Cardiac muscle cell (in vitro differentiated cells and primary cell): ENCODE measurements around the gene UCP3. TPM values are rescaled to one million over a fixed set of nuclear protein-coding genes. Genes with fewer than 3 reads are reported as not detected.
A peak's percentile ranks its signal among the peaks of the same experiment; 100 is the strongest.

Experiments
- DNase-seq, 2 donors: peaks; one replicate each; pipeline versions ENCODE4 v3.0.0 to v3.0.0-alpha.2; 2010 to 2017; ENCODE audit warnings: low read depth in 1 of 2, low spot score in 1 of 2
- H3K27ac ChIP-seq: fragments of 200-600 bp; sonication (generic); 2 replicates; pipeline ENCODE4 v1.5.1; 2016
- H3K27me3 ChIP-seq: fragments of 200-600 bp; sonication (generic); 2 replicates; pipeline ENCODE4 v1.6.0; 2016; ENCODE audit warnings: control low read depth
- H3K36me3 ChIP-seq: fragments of 200-600 bp; sonication (generic); 2 replicates; pipeline ENCODE4 v1.5.1; 2016; ENCODE audit warnings: control low read depth
- H3K4me1 ChIP-seq: fragments of 200-600 bp; sonication (generic); 2 replicates; pipeline ENCODE4 v1.8.1; 2017; ENCODE audit warnings: low read depth, mild to moderate bottlenecking, mixed run types
- H3K4me3 ChIP-seq: fragments of 200-600 bp; sonication (generic); 2 replicates; pipeline ENCODE4 v1.5.1; 2016; ENCODE audit warnings: mild to moderate bottlenecking
- H3K9me3 ChIP-seq: fragments of 200-600 bp; sonication (generic); 2 replicates; pipeline ENCODE4 v1.5.1; 2017; ENCODE audit warnings: low read depth, mild to moderate bottlenecking, control low read depth
- polyA plus RNA-seq: library from polyadenylated mRNA; unstranded; fragments of >200 nt; fragmentation: Nextera tagmentation; extraction: Ambion mirVana; gene quantifications from 2 replicates; pipeline ENCODE4 v1.2.1, GENCODE V29; 2016
- total RNA-seq: library from RNA; depleted of rRNA; stranded (reverse); fragments of >200 nt; gene quantifications from 2 replicates; pipeline ENCODE4 v1.2.3, GENCODE V29; 2016
- TF ChIP-seq, protein P1 (sequence below): IDR thresholded peaks from 2 replicates; pipeline ENCODE4 v1.5.1; 2012; ENCODE audit warnings: low read depth, mild to moderate bottlenecking, low read length

UCP3 gene
- total and polyA plus RNA-seq, 2 experiments from 2014 or later: 0.95 to 2.0 TPM

DNA sequence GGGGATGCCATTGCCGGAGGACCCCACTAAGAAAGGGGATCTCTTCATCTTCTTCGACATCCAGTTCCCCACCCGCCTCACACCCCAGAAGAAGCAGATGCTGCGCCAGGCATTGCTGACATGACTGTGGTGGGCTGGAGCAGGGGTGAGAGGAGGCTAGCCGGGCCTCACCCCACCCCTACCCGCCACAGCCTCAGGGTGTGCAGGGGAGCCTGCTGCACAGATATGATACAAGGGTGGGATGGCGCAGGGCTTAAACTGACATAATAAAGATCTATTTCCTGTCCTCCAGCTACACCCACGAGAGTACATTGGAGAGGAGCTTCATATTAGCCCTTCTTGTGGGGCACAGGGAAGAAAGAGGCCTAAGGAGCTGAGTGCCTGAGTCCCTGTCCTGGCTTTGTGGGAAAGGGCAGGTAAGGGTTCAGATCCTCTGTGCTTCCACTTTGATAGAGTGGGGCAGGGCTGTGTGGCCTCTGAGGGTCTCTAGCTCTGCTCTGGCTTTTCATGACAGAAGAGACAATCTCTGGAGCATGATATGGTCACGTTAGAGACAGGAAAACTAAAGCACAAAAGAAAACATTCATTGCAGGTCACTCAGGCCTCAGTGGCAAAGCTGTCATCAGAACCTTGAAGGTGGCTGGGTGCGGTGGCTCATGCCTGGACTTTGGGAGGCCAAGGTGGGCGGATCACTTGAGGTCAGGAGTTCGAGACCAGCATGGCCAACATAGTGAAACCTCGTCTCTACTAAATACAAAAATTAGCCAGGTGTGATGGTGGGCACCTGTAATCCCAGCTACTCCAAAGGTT, 38.7 kb downstream of the UCP3 start:
- no peak for DNase-seq
- no peaks in the 10 kb centered on the region for H3K27me3 ChIP-seq
- no peak overlapping the region for H3K4me3 ChIP-seq
- no peak overlapping the region for H3K27ac ChIP-seq
- no peaks in the 10 kb centered on the region for H3K4me1 ChIP-seq
- no peaks in the 10 kb centered on the region for H3K9me3 ChIP-seq
- TF ChIP-seq, protein P1, sequence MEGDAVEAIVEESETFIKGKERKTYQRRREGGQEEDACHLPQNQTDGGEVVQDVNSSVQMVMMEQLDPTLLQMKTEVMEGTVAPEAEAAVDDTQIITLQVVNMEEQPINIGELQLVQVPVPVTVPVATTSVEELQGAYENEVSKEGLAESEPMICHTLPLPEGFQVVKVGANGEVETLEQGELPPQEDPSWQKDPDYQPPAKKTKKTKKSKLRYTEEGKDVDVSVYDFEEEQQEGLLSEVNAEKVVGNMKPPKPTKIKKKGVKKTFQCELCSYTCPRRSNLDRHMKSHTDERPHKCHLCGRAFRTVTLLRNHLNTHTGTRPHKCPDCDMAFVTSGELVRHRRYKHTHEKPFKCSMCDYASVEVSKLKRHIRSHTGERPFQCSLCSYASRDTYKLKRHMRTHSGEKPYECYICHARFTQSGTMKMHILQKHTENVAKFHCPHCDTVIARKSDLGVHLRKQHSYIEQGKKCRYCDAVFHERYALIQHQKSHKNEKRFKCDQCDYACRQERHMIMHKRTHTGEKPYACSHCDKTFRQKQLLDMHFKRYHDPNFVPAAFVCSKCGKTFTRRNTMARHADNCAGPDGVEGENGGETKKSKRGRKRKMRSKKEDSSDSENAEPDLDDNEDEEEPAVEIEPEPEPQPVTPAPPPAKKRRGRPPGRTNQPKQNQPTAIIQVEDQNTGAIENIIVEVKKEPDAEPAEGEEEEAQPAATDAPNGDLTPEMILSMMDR: no peak
- no peaks in the 10 kb centered on the region for H3K36me3 ChIP-seq

GRCh38 chr11:73969091-73969490, 39.8 kb downstream of the UCP3 start:
- no peak overlapping the region for H3K27ac ChIP-seq
- DNase-seq: no peak
- no peak overlapping the region for H3K4me3 ChIP-seq
- H3K9me3 ChIP-seq: no peaks in the 10 kb centered on the region
- no peaks in the 10 kb centered on the region for H3K27me3 ChIP-seq
- TF ChIP-seq, protein P1: no peak
- H3K36me3 ChIP-seq: no peaks in the 10 kb centered on the region
- H3K4me1 ChIP-seq: no peaks in the 10 kb centered on the region

DNA sequence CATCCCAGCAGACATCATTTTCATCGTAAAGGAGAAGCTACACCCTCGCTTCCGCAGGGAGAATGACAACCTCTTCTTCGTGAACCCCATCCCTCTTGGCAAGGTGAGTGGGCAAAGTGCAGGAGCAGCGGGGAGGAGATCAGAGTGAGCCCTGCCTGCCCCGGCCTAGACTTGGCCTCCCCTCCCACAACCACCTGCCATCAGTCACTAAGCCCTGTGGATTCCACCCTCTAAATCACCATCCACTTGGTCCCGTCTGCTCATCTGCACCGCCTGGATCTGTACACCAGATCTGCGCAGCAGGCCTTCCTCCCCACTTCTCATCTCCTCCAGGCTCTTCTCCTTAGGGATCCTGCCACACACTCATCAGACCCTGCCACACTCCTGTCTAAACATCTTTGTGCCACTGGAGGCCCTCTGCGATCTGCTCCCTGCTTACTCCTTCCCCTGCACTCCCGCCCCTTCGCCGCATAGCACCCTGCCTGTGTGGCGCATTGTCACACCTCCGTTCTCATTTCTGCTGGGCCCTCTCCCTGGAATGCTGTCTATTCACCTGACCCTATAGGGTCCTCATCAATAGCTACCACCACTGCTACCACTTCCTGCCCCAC, 40.4 kb downstream of the UCP3 start:
- Histone ChIP-seq H3K27ac (no peak overlapping the region), H3K4me3 (no peak overlapping the region), H3K9me3 (no peaks in the 10 kb centered on the region), H3K4me1 (no peaks in the 10 kb centered on the region), H3K27me3 (no peaks in the 10 kb centered on the region), H3K36me3 (no peaks in the 10 kb centered on the region)
- TF ChIP-seq, protein P1: no peak
- no peak for DNase-seq

DNA sequence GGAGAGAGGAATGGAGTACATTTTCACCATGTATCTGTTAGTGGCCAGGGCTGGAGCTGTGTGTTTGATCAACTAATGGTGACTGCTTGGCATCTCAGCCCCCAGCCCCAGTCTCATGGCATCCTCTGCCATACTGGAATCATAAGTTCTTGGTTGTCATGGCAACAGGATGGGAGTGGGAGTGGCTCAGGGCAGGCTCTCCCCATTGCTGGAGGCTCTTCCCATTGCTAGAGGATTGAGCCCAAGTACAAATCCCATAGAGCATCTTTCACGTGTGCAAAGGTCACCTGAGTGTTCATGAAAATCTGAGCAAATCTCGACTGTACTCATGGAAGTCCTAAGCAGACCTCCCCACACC, 43.1 kb downstream of the UCP3 start:
- H3K27ac ChIP-seq: no peak overlapping the region
- H3K36me3 ChIP-seq: no peaks in the 10 kb centered on the region
- no peaks in the 10 kb centered on the region for H3K27me3 ChIP-seq
- TF ChIP-seq, protein P1: no peak
- no peak overlapping the region for H3K4me3 ChIP-seq
- no peaks in the 10 kb centered on the region for H3K9me3 ChIP-seq
- no peak for DNase-seq
- no peaks in the 10 kb centered on the region for H3K4me1 ChIP-seq

DNA sequence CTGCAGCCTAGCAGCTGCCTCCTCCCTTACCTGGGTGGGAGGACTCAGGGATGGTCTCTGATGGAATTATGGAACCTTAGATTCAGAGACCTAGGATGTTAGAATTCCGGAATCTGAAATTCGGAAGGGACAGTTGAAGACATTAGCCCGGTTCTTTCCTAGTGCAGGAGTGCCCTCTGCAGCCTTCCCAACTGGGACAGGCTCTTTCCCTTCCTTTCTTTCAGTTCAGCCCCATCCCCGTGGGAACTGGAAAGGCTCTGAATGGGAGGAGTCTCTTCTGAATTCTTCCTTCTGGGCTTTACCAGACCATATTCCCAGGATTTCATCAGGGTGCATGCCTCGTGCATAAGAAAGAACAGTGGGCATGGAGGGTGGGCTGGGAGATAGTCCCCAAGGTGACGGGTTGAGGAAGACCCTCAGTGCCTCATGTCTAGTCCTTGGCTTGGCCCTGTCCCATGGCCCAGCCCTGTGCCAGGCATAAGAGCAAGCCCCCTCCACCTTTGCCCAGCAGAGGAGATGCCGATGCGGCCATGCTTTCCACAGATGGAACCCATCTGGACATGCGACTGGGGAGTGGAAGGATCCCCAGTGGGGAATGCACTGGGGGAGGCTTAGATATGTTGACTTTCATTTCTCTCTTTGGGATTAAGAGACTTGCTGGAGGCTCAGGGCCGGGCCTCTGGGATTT, 43.7 kb downstream of the UCP3 start:
- H3K27ac ChIP-seq: no peak overlapping the region
- DNase-seq: peak in 1 of 2 donors; percentile 21
- H3K4me3 ChIP-seq: no peak overlapping the region
- no peaks in the 10 kb centered on the region for H3K4me1 ChIP-seq
- H3K9me3 ChIP-seq: no peaks in the 10 kb centered on the region
- no peaks in the 10 kb centered on the region for H3K36me3 ChIP-seq
- TF ChIP-seq, protein P1: no peak
- no peaks in the 10 kb centered on the region for H3K27me3 ChIP-seq
